Colonic mucosa (tissue), 4 donors: Measurements from ENCODE around the gene RSBN1. TPM values are rescaled to one million over a fixed set of nuclear protein-coding genes. Genes with fewer than 3 reads are reported as not detected.

Experiments
- DNase-seq: peaks from one replicate; pipeline ENCODE4 v3.0.0-alpha.2; 2020
- H3K27ac ChIP-seq: fragments of 200-600 bp; one replicate; pipeline ENCODE4 v1.8.0; 2021
- H3K27me3 ChIP-seq: fragments of 200-600 bp; one replicate; pipeline ENCODE4 v1.8.0; 2021
- H3K36me3 ChIP-seq: fragments of 200-600 bp; one replicate; pipeline ENCODE4 v1.8.0; 2021
- H3K4me1 ChIP-seq: fragments of 200-600 bp; one replicate; pipeline ENCODE4 v1.8.0; 2021; ENCODE audit warnings: mild to moderate bottlenecking
- H3K4me3 ChIP-seq: fragments of 200-600 bp; one replicate; pipeline ENCODE4 v1.8.0; 2021
- H3K9ac ChIP-seq, 2 donors: one replicate each; pipeline ENCODE4 v1.7.0; 2013; ENCODE audit warnings: control low read depth in 2 of 2, low read depth in 2 of 2, low read length in 2 of 2
- H3K9me3 ChIP-seq: fragments of 200-600 bp; one replicate; pipeline ENCODE4 v1.8.0; 2021
- CTCF ChIP-seq: fragments of 200-600 bp; IDR thresholded peaks from one replicate; pipeline ENCODE4 v1.8.0; 2022; ENCODE audit warnings: antibody characterized with exemption, mild to moderate bottlenecking
- intact Hi-C: fragments of 100-400 bp; cut with DNase I; formaldehyde crosslinking; loops from one replicate; pipeline ENCODE4 v1.14.1; 2022
- total RNA-seq, 2 donors: library from RNA; stranded (reverse); fragmentation: NEBNext Ultra II Directional in 1 of 2; extraction: Animal tissue kit (Norgen Biotek cat#: 25700) in 1 of 2; gene quantifications; one replicate each; pipeline ENCODE4 v1.2.1, GENCODE V29; 2021
- donor health status: healthy.
- donor health status: DM: no; HTN: no; CAD: no.
- donor health status: DM: no; HTN: no; CAD: no.

The RSBN1 gene
- total RNA-seq = 10 to 100 TPM; 21.7 to 27.4 TPM

- Histone ChIP-seq H3K9me3 (no peaks in the 10 kb centered on the region), H3K27ac (peak within 1 kb of the TSS; percentile 94), H3K27me3 (no peaks in the 10 kb centered on the region), H3K4me1 (no peaks in the 10 kb centered on the region), H3K4me3 (peak within 1 kb of the TSS; percentile 92), H3K36me3 (no peaks in the 10 kb centered on the region), H3K9ac (peak within 1 kb of the TSS; percentile 99)
- intact Hi-C loops = no loop called here
- TF ChIP-seq CTCF = no peak
- DNase-seq = peak; percentile 99
Measured at GRCh38 chr1:113811888-113812660, at the start of gene RSBN1. TSS of gene RSBN1 (minus strand) at chr1:113812476. CDS start at chr1:113812412, 64 bp downstream.

GRCh38 chr1:113861641-113862040, 49.4 kb upstream of the RSBN1 start:
- no peak for DNase-seq
- no peaks in the 10 kb centered on the region for H3K36me3 ChIP-seq
- no peaks in the 10 kb centered on the region for H3K4me1 ChIP-seq
- H3K9me3 ChIP-seq = no peaks in the 10 kb centered on the region
- no peaks in the 10 kb centered on the region for H3K27me3 ChIP-seq
- TF ChIP-seq CTCF = no peak
- intact Hi-C loops = no loop called here
- no peak overlapping the region for H3K4me3 ChIP-seq
- no peak overlapping the region for H3K9ac ChIP-seq
- no peak overlapping the region for H3K27ac ChIP-seq

GRCh38 chr1:113860891-113861290, 48.6 kb upstream of the RSBN1 start:
- Histone ChIP-seq H3K9ac (no peak overlapping the region), H3K4me1 (no peaks in the 10 kb centered on the region), H3K9me3 (no peaks in the 10 kb centered on the region), H3K36me3 (no peaks in the 10 kb centered on the region), H3K4me3 (no peak overlapping the region), H3K27ac (no peak overlapping the region), H3K27me3 (no peaks in the 10 kb centered on the region)
- TF ChIP-seq CTCF = no peak
- DNase-seq = no peak
- intact Hi-C loops = no loop called here

GRCh38 chr1:113859478-113860175, 47.4 kb upstream of the RSBN1 start:
- no peak overlapping the region for H3K27ac ChIP-seq
- no peaks in the 10 kb centered on the region for H3K9me3 ChIP-seq
- H3K27me3 ChIP-seq = no peaks in the 10 kb centered on the region
- no peak overlapping the region for H3K9ac ChIP-seq
- no peak for DNase-seq
- intact Hi-C loops = no loop called here
- H3K4me3 ChIP-seq = no peak overlapping the region
- no peaks in the 10 kb centered on the region for H3K4me1 ChIP-seq
- no peaks in the 10 kb centered on the region for H3K36me3 ChIP-seq
- TF ChIP-seq CTCF = no peak

DNA sequence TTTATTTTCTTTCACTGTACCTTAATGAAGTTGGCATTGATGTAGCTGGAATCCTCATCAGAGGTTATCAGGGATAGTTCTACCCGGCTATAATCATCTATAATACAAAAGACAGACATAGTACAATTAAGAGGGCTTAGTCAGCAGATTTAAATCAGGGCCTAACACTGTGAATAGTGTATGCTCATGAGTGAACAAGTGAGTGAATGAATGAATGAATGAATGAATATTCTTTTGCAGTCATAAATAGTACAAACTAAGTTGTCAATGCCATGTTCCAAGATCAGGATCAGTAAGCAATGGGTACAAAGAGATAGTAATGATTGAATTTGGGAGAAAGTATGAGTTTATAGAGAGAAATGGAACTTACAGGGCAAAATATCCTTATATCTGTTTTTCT, 46.7 kb upstream of the RSBN1 start:
- H3K9me3 ChIP-seq = no peaks in the 10 kb centered on the region
- intact Hi-C loops = no loop called here
- H3K4me1 ChIP-seq = no peaks in the 10 kb centered on the region
- H3K4me3 ChIP-seq = no peak overlapping the region
- DNase-seq = no peak
- no peak overlapping the region for H3K9ac ChIP-seq
- no peaks in the 10 kb centered on the region for H3K36me3 ChIP-seq
- H3K27ac ChIP-seq = no peak overlapping the region
- TF ChIP-seq CTCF = no peak
- no peaks in the 10 kb centered on the region for H3K27me3 ChIP-seq
